HCT116 (cell line): ENCODE results near the gene DLK1.

Experiments used
- ELF1 ChIP-seq: IDR thresholded peaks from 2 replicates; pipeline ENCODE4 v1.6.1; 2012; ENCODE audit warnings: low read depth, borderline replicate concordance
- EZH2 ChIP-seq: fragments of 200-600 bp; sonication (generic); IDR thresholded peaks from 2 replicates; pipeline ENCODE4 v1.6.1; 2017; ENCODE audit warnings: antibody characterized with exemption, mixed run types
- FOSL1 ChIP-seq: IDR thresholded peaks from 2 replicates; pipeline ENCODE4 v1.6.1; 2012; ENCODE audit warnings: low read depth
- POLR2A ChIP-seq: IDR thresholded peaks from 2 replicates; pipeline ENCODE4 v1.7.0; 2011; ENCODE audit warnings: borderline replicate concordance; ENCODE audit not compliant: insufficient read depth, insufficient read length; ENCODE audit errors: extremely low read depth
- POLR2AphosphoS5 ChIP-seq: IDR thresholded peaks from 2 replicates; pipeline ENCODE4 v1.6.1; 2011; ENCODE audit warnings: mild to moderate bottlenecking, low read depth, low read length, moderate library complexity
- RAD21 ChIP-seq: IDR thresholded peaks from 2 replicates; pipeline ENCODE4 v1.6.1; 2012; ENCODE audit warnings: low read depth, mild to moderate bottlenecking
- SIN3A ChIP-seq: IDR thresholded peaks from 2 replicates; pipeline ENCODE4 v1.6.1; 2012; ENCODE audit warnings: low read depth
- ZNF274 ChIP-seq: fragments of 200-500 bp; sonication (Bioruptor generic); IDR thresholded peaks from 2 replicates; pipeline ENCODE4 v1.6.1; 2014; ENCODE audit warnings: mild to moderate bottlenecking, low read depth, low read length, inconsistent platforms
- TF ChIP-seq, protein P1 (sequence below): IDR thresholded peaks from 2 replicates; pipeline ENCODE4 v1.6.1; 2012; ENCODE audit warnings: low read depth
- TF ChIP-seq, protein P2 (sequence below), 3 experiments: fragments of 200-600 bp in 1 of 3; sonication (generic) in 1 of 3; IDR thresholded peaks in 2 of 3; conservative IDR thresholded peaks in 1 of 3; 2 replicates each; pipeline ENCODE4 v1.5.1; 2012 to 2017; ENCODE audit warnings: low read depth in 2 of 3, low read length in 2 of 3, antibody characterized with exemption in 1 of 3, borderline replicate concordance in 1 of 3, control low read depth in 1 of 3, mild to moderate bottlenecking in 1 of 3, mixed read lengths in 1 of 3, mixed run types in 1 of 3, moderate library complexity in 1 of 3; ENCODE audit not compliant: insufficient read depth in 1 of 3

DNA sequence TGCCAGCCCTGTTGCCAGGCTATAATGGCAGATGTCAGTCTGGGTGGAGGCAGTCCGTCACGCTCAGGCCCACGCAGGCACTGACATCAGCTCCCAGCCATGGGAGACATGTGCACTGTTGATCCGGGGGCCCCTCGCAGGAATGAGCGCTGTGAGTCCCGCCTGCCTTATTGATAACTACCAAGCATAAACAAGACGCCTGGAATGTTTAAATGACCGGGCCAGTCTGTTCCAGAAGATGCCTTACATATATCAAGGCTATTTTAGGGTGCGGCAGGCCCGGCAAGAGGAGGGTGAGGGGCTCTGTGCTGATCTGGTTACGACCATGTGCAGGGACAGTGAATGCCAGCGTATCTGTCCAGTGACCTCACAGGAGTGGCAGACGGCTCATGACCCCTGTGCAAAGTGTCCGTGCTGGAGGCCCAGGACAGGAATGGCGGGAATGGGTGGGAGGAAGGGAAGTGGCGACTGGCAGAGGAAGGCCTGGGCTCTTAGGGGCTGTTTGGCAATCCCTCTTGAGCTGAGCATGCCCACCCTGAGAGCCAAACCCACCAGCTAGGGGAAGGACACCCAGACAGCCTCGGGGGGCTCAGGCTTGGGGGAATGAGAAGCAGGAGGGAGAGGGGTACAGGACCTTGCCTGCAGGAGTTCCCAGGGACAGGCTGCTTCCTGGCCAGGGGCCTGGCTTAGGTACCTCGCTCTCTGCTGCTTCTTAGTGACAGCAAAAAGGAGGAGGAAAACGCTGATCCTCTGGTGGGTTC is 49.3 kb downstream of the DLK1 start:
- TF ChIP-seq, protein P1, sequence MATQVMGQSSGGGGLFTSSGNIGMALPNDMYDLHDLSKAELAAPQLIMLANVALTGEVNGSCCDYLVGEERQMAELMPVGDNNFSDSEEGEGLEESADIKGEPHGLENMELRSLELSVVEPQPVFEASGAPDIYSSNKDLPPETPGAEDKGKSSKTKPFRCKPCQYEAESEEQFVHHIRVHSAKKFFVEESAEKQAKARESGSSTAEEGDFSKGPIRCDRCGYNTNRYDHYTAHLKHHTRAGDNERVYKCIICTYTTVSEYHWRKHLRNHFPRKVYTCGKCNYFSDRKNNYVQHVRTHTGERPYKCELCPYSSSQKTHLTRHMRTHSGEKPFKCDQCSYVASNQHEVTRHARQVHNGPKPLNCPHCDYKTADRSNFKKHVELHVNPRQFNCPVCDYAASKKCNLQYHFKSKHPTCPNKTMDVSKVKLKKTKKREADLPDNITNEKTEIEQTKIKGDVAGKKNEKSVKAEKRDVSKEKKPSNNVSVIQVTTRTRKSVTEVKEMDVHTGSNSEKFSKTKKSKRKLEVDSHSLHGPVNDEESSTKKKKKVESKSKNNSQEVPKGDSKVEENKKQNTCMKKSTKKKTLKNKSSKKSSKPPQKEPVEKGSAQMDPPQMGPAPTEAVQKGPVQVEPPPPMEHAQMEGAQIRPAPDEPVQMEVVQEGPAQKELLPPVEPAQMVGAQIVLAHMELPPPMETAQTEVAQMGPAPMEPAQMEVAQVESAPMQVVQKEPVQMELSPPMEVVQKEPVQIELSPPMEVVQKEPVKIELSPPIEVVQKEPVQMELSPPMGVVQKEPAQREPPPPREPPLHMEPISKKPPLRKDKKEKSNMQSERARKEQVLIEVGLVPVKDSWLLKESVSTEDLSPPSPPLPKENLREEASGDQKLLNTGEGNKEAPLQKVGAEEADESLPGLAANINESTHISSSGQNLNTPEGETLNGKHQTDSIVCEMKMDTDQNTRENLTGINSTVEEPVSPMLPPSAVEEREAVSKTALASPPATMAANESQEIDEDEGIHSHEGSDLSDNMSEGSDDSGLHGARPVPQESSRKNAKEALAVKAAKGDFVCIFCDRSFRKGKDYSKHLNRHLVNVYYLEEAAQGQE = no peak
- TF ChIP-seq, protein P2, sequence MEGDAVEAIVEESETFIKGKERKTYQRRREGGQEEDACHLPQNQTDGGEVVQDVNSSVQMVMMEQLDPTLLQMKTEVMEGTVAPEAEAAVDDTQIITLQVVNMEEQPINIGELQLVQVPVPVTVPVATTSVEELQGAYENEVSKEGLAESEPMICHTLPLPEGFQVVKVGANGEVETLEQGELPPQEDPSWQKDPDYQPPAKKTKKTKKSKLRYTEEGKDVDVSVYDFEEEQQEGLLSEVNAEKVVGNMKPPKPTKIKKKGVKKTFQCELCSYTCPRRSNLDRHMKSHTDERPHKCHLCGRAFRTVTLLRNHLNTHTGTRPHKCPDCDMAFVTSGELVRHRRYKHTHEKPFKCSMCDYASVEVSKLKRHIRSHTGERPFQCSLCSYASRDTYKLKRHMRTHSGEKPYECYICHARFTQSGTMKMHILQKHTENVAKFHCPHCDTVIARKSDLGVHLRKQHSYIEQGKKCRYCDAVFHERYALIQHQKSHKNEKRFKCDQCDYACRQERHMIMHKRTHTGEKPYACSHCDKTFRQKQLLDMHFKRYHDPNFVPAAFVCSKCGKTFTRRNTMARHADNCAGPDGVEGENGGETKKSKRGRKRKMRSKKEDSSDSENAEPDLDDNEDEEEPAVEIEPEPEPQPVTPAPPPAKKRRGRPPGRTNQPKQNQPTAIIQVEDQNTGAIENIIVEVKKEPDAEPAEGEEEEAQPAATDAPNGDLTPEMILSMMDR (IDR thresholded peaks at IDR 0.05 in 2 of 3, conservative IDR thresholded peaks at IDR 0.05 in 1 of 3; ENCODE audit: borderline replicate concordance in 1 of 3, insufficient read depth in 1 of 3, low read depth in 2 of 3, low read length in 2 of 3) = no peak
- TF ChIP-seq RAD21 (no peak), POLR2AphosphoS5 (no peak), FOSL1 (no peak), EZH2 (no peak), POLR2A (no peak), ZNF274 (no peak), SIN3A (no peak), ELF1 (no peak)
